T-cell (primary cell): ENCODE measurements around the gene SULT1B1. TPM values are rescaled to one million over a fixed set of nuclear protein-coding genes. Genes with fewer than 3 reads are reported as not detected.

Source experiments
- ATAC-seq, 4 experiments: fragments of 200-7000 bp in 3 of 4; fragments of 150-1000 bp in 1 of 4; cut with Tn5 transposase; replicated peaks in 1 of 4; 1 replicate in 3 of 4; 2 replicates in 1 of 4; pipeline ENCODE4 v1.10.0; 2021; ENCODE audit warnings: moderate library complexity in 3 of 4, mild to moderate bottlenecking in 2 of 4, moderate number of reproducible peaks in 1 of 4
- CTCF ChIA-PET, 2 donors: fragments of 300-600 bp; sonication (Branson Sonifier 250); formaldehyde crosslinking; loops; one replicate each; lab custom pipeline; 2022; ENCODE audit warnings: antibody characterized with exemption in 2 of 2; lab: Charles Lee
- POLR2A ChIA-PET, 2 donors: fragments of 300-600 bp; sonication (Branson Sonifier 250); formaldehyde crosslinking; loops; one replicate each; lab custom pipeline; 2022; ENCODE audit warnings: antibody characterized with exemption in 2 of 2; lab: Charles Lee
- DNase-seq, 35 experiments: peaks; one replicate each; pipeline versions ENCODE4 v3.0.0 to v3.0.0-alpha.2; 2013 to 2023
- H3K27ac ChIP-seq: one replicate; pipeline ENCODE4 v1.5.1; 2013; ENCODE audit warnings: low read length
- H3K27me3 ChIP-seq, 2 experiments: replicated peaks in 1 of 2; 1 replicate in 1 of 2; 2 replicates in 1 of 2; pipeline versions ENCODE4 v1.6.1 to v1.7.0; 2013; ENCODE audit warnings: low read length in 1 of 2, mixed read lengths in 1 of 2; ENCODE audit not compliant: control insufficient read depth in 2 of 2, insufficient read depth in 2 of 2; ENCODE audit errors: extremely low read depth in 1 of 2
- H3K36me3 ChIP-seq, 2 donors: 1 replicate in 1 of 2; 2 replicates in 1 of 2; pipeline versions ENCODE4 v1.6.1 to v1.7.0; 2013; ENCODE audit warnings: low read length in 1 of 2; ENCODE audit not compliant: control insufficient read depth in 2 of 2, insufficient read depth in 1 of 2; ENCODE audit errors: extremely low read depth in 1 of 2
- H3K4me1 ChIP-seq, 2 experiments: 1 replicate in 1 of 2; 2 replicates in 1 of 2; pipeline versions ENCODE4 v1.6.1 to v1.7.0; 2013; ENCODE audit warnings: low read length in 2 of 2, mixed read lengths in 1 of 2; ENCODE audit not compliant: insufficient read depth in 2 of 2, control insufficient read depth in 1 of 2; ENCODE audit errors: extremely low read depth in 1 of 2
- H3K4me3 ChIP-seq, 2 donors: 1 replicate in 1 of 2; 2 replicates in 1 of 2; pipeline versions ENCODE4 v1.5.1 to v1.7.0; 2013; ENCODE audit warnings: mild to moderate bottlenecking in 2 of 2, low read length in 1 of 2, moderate library complexity in 1 of 2; ENCODE audit not compliant: control insufficient read depth in 1 of 2; ENCODE audit errors: extremely low read depth in 1 of 2
- H3K9me3 ChIP-seq: 2 replicates; pipeline ENCODE4 v1.7.0; 2013
- H3K27ac Mint-ChIP-seq, 2 donors: one replicate each; pipeline ENCODE4 v1.8.0; 2020 to 2021; ENCODE audit warnings: mild to moderate bottlenecking in 2 of 2, mixed read lengths in 2 of 2
- H3K27me3 Mint-ChIP-seq, 2 donors: one replicate each; pipeline ENCODE4 v1.8.0; 2021 to 2022; ENCODE audit warnings: mixed read lengths in 2 of 2
- H3K36me3 Mint-ChIP-seq: one replicate; pipeline ENCODE4 v1.8.0; 2021; ENCODE audit warnings: mixed read lengths
- H3K4me1 Mint-ChIP-seq, 3 donors: one replicate each; pipeline ENCODE4 v1.8.0; 2020 to 2022; ENCODE audit warnings: mixed read lengths in 3 of 3, mild to moderate bottlenecking in 1 of 3
- H3K4me3 Mint-ChIP-seq, 3 donors: one replicate each; pipeline ENCODE4 v1.8.0; 2020 to 2022; ENCODE audit warnings: mild to moderate bottlenecking in 3 of 3, mixed read lengths in 3 of 3, moderate library complexity in 3 of 3
- H3K9me3 Mint-ChIP-seq, 3 donors: one replicate each; pipeline ENCODE4 v1.8.0; 2020 to 2022; ENCODE audit warnings: mixed read lengths in 3 of 3
- WGBS: methylation state at CpG from one replicate; pipeline ENCODE4 v1.1.5; 2013; ENCODE audit warnings: missing lambda C conversion rate; ENCODE audit not compliant: insufficient coverage; 5-methylcytosine and 5-hydroxymethylcytosine counted together
- total RNA-seq, 35 experiments: library from RNA in 6 of 35; stranded (reverse) in 6 of 35; fragments of 120-200 nt in 1 of 35; gene quantifications; one replicate each; pipeline versions ENCODE4 v1.2.1 to v1.2.4 and lab custom pipeline; 2013 to 2026

The SULT1B1 gene
- total RNA-seq, 5 donors from 2014 or later (not counting 1 experiment from before 2014, with no cell fraction given) = 8.0 to 22.6 (median 10.0) TPM

GRCh38 chr4:69702201-69702600, 58.2 kb downstream of the SULT1B1 start:
- Mint-ChIP-seq H3K27me3 (no peaks in the 10 kb centered on the region), H3K9me3 (peaks cover 6 to 15% (median 8%) of the 10 kb centered on the region in 3 donors), H3K4me3 (no peak overlapping the region), H3K27ac (no peak overlapping the region), H3K4me1 (peaks cover 2 to 6% (median 5%) of the 10 kb centered on the region in 3 donors), H3K36me3 (peaks cover 4% of the 10 kb centered on the region)
- H3K4me1 ChIP-seq = no peaks in the 10 kb centered on the region
- no peak for DNase-seq
- no peak overlapping the region for H3K27ac ChIP-seq
- no peaks in the 10 kb centered on the region for H3K36me3 ChIP-seq
- POLR2A ChIA-PET = no interaction called here
- H3K9me3 ChIP-seq = no peaks in the 10 kb centered on the region
- CTCF ChIA-PET = no interaction called here
- no CpG with 5 or more reads among the region's 3 CpGs for WGBS
- no peak for ATAC-seq
- H3K4me3 ChIP-seq = no peak overlapping the region
- no peaks in the 10 kb centered on the region for H3K27me3 ChIP-seq

DNA sequence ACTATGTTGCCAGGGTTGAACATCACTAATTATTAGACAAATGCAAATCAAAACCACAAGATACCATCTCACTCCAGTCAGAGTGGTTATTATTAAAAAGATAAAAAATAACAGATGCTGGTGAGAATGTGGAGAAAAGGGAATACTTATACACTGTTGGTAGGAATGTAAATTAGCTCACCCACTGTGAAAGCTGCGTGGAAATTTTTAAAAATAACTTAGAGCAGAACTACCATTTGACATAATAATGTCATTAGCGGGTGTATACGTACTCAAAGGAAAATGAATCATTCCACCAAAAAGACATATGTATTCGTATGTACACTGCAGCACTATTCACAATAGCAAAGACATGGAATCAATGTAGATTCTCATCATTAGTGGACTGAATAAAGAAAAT, 58.7 kb downstream of the SULT1B1 start:
- WGBS = no CpG with 5 or more reads among the region's 4 CpGs
- Histone ChIP-seq H3K27me3 (no peaks in the 10 kb centered on the region), H3K27ac (no peak overlapping the region), H3K36me3 (no peaks in the 10 kb centered on the region), H3K9me3 (no peaks in the 10 kb centered on the region), H3K4me3 (no peak overlapping the region), H3K4me1 (no peaks in the 10 kb centered on the region)
- ATAC-seq (no peak), DNase-seq (no peak)
- POLR2A ChIA-PET = no interaction called here
- H3K4me3 Mint-ChIP-seq = no peak overlapping the region
- CTCF ChIA-PET = no interaction called here
- peaks cover 2 to 6% (median 5%) of the 10 kb centered on the region in 3 donors for H3K4me1 Mint-ChIP-seq
- no peak overlapping the region for H3K27ac Mint-ChIP-seq
- H3K27me3 Mint-ChIP-seq = no peaks in the 10 kb centered on the region
- H3K9me3 Mint-ChIP-seq = peaks cover 6 to 15% (median 8%) of the 10 kb centered on the region in 3 donors
- peaks cover 4% of the 10 kb centered on the region for H3K36me3 Mint-ChIP-seq

DNA sequence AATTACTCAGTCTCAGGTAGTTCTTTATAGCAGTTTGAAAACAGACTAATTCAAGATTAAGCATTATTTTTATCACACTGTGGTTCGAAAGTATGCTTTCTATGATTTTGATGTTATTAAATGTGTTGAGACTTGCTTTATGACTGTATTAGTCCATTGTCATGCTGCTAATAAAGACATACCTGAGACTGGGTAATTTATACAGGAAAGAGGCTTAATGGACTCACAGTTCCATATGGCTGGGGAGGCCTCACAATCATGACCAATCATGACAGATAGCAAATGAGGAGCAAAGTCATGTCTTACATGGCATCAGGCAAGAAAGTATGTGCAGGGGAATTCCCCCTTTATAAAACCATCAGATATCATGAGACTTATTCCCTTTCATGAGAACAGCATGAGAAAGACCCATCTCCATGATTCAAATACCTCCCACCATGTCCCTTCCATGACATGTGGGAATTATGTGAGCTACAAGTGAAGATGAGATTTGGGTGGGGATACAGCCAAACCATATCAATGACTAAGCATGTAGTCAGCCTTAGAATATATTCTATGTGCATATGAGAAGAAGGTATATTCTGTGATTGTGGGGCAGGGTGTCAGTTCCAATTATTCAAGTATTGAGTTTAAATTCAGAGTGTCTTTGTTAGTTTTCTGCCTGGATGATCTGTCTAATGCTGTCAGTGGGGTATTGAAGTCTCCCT, 62.7 kb downstream of the SULT1B1 start:
- no peaks in the 10 kb centered on the region for H3K36me3 ChIP-seq
- WGBS = no CpG with 5 or more reads among the region's 1 CpG
- Mint-ChIP-seq H3K27ac (no peak overlapping the region), H3K36me3 (peaks cover 4% of the 10 kb centered on the region), H3K4me3 (no peak overlapping the region), H3K9me3 (peaks cover 6 to 15% (median 8%) of the 10 kb centered on the region in 3 donors), H3K27me3 (no peaks in the 10 kb centered on the region), H3K4me1 (peaks cover under 1 to 3% (median under 1%) of the 10 kb centered on the region in 3 donors)
- ATAC-seq (no peak), DNase-seq (no peak)
- POLR2A ChIA-PET = no interaction called here
- CTCF ChIA-PET = no interaction called here
- no peaks in the 10 kb centered on the region for H3K9me3 ChIP-seq
- no peaks in the 10 kb centered on the region for H3K4me1 ChIP-seq
- H3K4me3 ChIP-seq = no peak overlapping the region
- no peak overlapping the region for H3K27ac ChIP-seq
- no peaks in the 10 kb centered on the region for H3K27me3 ChIP-seq

DNA sequence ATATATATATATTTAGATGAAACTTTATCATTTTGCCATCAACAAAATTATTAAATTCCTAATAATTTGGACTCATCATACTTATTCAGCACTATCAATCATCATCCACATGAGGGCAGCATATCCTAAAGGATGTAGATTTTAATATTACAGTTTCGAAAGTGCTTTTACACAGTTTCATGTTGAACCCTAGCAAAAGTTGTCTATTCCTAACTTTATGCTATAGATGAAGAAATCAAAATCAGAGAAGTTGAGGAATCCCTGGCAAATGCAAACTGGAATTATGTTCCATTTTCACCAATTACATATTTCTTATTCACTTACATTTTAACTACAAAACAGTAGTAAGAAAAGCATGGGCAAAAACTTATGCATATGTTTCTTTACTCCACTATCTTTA, 70.8 kb downstream of the SULT1B1 start:
- no peak overlapping the region for H3K4me3 ChIP-seq
- DNase-seq (peak in 1 of 35 experiments; percentile 65), ATAC-seq (peak in 1 of 4 experiments; percentile 45)
- no peaks in the 10 kb centered on the region for H3K9me3 ChIP-seq
- no peaks in the 10 kb centered on the region for H3K36me3 Mint-ChIP-seq
- peaks cover 0 to 3% of the 10 kb centered on the region in 2 experiments for H3K4me1 ChIP-seq
- WGBS = no CpG with 5 or more reads among the region's 1 CpG
- no peak overlapping the region for H3K27ac Mint-ChIP-seq
- no peaks in the 10 kb centered on the region for H3K9me3 Mint-ChIP-seq
- H3K27me3 Mint-ChIP-seq = no peaks in the 10 kb centered on the region
- H3K36me3 ChIP-seq = no peaks in the 10 kb centered on the region
- POLR2A ChIA-PET = no interaction called here
- peak overlapping the region in 1 of 3 donors; percentile 13 for H3K4me3 Mint-ChIP-seq
- CTCF ChIA-PET = interaction anchor here (1.0 to 1.7 kb wide), 4 partner anchors 134 to 196 kb away, joined by 4 to 12 read pairs (median 6); no protein-coding TSS in a partner anchor
- no peak overlapping the region for H3K27ac ChIP-seq
- peaks cover 0 to 6% (median 4%) of the 10 kb centered on the region in 3 donors for H3K4me1 Mint-ChIP-seq
- H3K27me3 ChIP-seq = no peaks in the 10 kb centered on the region

DNA sequence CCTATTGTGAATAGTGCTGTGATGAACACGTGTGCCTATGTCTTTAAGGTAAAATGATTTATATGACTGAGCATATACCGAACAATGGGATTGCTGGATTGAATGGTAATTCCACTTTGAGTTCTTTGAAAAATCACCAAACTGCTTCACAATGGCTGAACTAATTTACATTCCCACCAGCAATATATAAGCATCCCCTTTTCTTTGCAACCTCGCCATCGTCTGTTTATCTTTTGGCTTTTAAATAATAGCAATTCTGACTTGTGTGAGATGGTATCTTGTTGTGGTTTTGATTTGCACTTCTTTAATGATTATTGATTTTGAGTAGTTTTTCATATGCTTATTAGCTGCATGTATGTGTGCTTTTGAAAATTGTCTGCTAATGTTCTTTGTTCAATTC, 75.6 kb downstream of the SULT1B1 start:
- ChIA-PET CTCF (interaction anchor here in 1 of 2 donors (1.3 kb wide), 2 partner anchors 15 to 140 kb away, joined by 3 read pairs; no protein-coding TSS in a partner anchor), POLR2A (interaction anchor here in 1 of 2 donors (0.6 kb wide), 1 partner anchor 192 kb away, joined by 3 read pairs; no protein-coding TSS in a partner anchor)
- Histone ChIP-seq H3K4me3 (no peak overlapping the region), H3K4me1 (peaks cover 0 to 2% of the 10 kb centered on the region in 2 experiments), H3K27me3 (no peaks in the 10 kb centered on the region), H3K36me3 (no peaks in the 10 kb centered on the region), H3K27ac (no peak overlapping the region), H3K9me3 (no peaks in the 10 kb centered on the region)
- Mint-ChIP-seq H3K27me3 (no peaks in the 10 kb centered on the region), H3K36me3 (no peaks in the 10 kb centered on the region), H3K9me3 (no peaks in the 10 kb centered on the region), H3K4me1 (peaks cover 0 to 3% (median 3%) of the 10 kb centered on the region in 3 donors), H3K4me3 (no peak overlapping the region), H3K27ac (no peak overlapping the region)
- ATAC-seq (no peak), DNase-seq (no peak)
- no CpG with 5 or more reads among the region's 4 CpGs for WGBS
